IMR-90 (cell line): Measurements from ENCODE around the gene ORAI3. TPM values are rescaled to one million over a fixed set of nuclear protein-coding genes. Genes with fewer than 3 reads are reported as not detected.

Experiments
- ATAC-seq: fragments of 200-7000 bp; cut with Tn5 transposase; 2 replicates; pipeline ENCODE4 v1.9.1; 2020; ENCODE audit warnings: low read depth, mild to moderate bottlenecking, moderate library complexity
- BruUV-seq: library from RNA; stranded (reverse); fragments of 400-500 nt; replicated peaks from 2 replicates; lab custom pipeline; 2021; lab: Mats Ljungman, UMichigan
- CTCF ChIA-PET: fragments of 300-600 bp; formaldehyde crosslinking; extraction: SDS; loops from one replicate; lab custom pipeline; 2021; ENCODE audit warnings: antibody characterized with exemption; lab: Yijun Ruan, JAX
- POLR2A ChIA-PET: fragments of 300-600 bp; sonication (Branson Sonifier 250); formaldehyde crosslinking; loops from one replicate; lab custom pipeline; 2022; ENCODE audit warnings: antibody characterized with exemption; ENCODE audit not compliant: unreplicated experiment; lab: Charles Lee
- DNase-seq: peaks from one replicate; pipeline ENCODE4 v3.0.0; 2013
- H2AFZ ChIP-seq: replicated peaks from 2 replicates; pipeline ENCODE3; 2013; ENCODE audit warnings: low read length, mild to moderate bottlenecking; ENCODE audit not compliant: poor library complexity
- H2AK5ac ChIP-seq: 2 replicates; pipeline ENCODE4 v1.6.1; 2013; ENCODE audit warnings: low read depth, low read length, inconsistent platforms
- H2AK9ac ChIP-seq: replicated peaks from 2 replicates; pipeline ENCODE3; 2013; ENCODE audit warnings: mild to moderate bottlenecking, low read depth, low read length, moderate library complexity; ENCODE audit not compliant: poor library complexity
- H2BK120ac ChIP-seq: 2 replicates; pipeline ENCODE4 v1.6.1; 2013; ENCODE audit warnings: low read depth, low read length, inconsistent platforms
- H2BK15ac ChIP-seq: 3 replicates; pipeline ENCODE4 v1.6.1; 2013; ENCODE audit warnings: low read depth, low read length, inconsistent platforms
- H2BK20ac ChIP-seq: 2 replicates; pipeline ENCODE4 v1.6.1; 2013; ENCODE audit warnings: low read depth, mild to moderate bottlenecking, inconsistent platforms, low read length, moderate library complexity
- H2BK5ac ChIP-seq: 2 replicates; pipeline ENCODE4 v1.6.1; 2013; ENCODE audit warnings: mild to moderate bottlenecking, low read depth, low read length, inconsistent platforms; ENCODE audit not compliant: poor library complexity, severe bottlenecking
- H3K14ac ChIP-seq: replicated peaks from 2 replicates; pipeline ENCODE4 v1.6.1; 2013; ENCODE audit warnings: low read depth, low read length, inconsistent platforms
- H3K18ac ChIP-seq: 2 replicates; pipeline ENCODE4 v1.6.1; 2013; ENCODE audit warnings: low read depth, low read length, control low read depth
- H3K23ac ChIP-seq: 2 replicates; pipeline ENCODE4 v1.6.1; 2013; ENCODE audit warnings: low read depth, low read length, inconsistent platforms
- H3K27ac ChIP-seq: 2 replicates; pipeline ENCODE4 v1.5.1; 2013; ENCODE audit warnings: mild to moderate bottlenecking, control low read depth, low read length; ENCODE audit not compliant: insufficient read depth
- H3K27me3 ChIP-seq: 2 replicates; pipeline ENCODE4 v1.6.1; 2013; ENCODE audit warnings: low read length; ENCODE audit not compliant: control insufficient read depth, insufficient read depth
- H3K36me3 ChIP-seq: 2 replicates; pipeline ENCODE4 v1.6.1; 2013; ENCODE audit warnings: low read length, mixed read lengths; ENCODE audit not compliant: control insufficient read depth, insufficient read depth
- H3K4ac ChIP-seq: 2 replicates; pipeline ENCODE4 v1.6.1; 2013; ENCODE audit warnings: low read depth, low read length, inconsistent platforms
- H3K4me1 ChIP-seq: 2 replicates; pipeline ENCODE4 v1.6.1; 2013; ENCODE audit warnings: low read length, mixed read lengths; ENCODE audit not compliant: control insufficient read depth, insufficient read depth
- H3K4me2 ChIP-seq: 2 replicates; pipeline ENCODE4 v1.6.1; 2013; ENCODE audit warnings: low read depth, mild to moderate bottlenecking, control low read depth, low read length, moderate library complexity
- H3K4me3 ChIP-seq: 2 replicates; pipeline ENCODE4 v1.5.1; 2013; ENCODE audit warnings: low read depth, mild to moderate bottlenecking, control low read depth, low read length, moderate library complexity; ENCODE audit not compliant: insufficient read depth
- H3K56ac ChIP-seq: 2 replicates; pipeline ENCODE4 v1.6.1; 2013; ENCODE audit warnings: low read length, inconsistent platforms; ENCODE audit not compliant: insufficient read depth; ENCODE audit errors: extremely low read depth
- H3K79me1 ChIP-seq, 2 experiments: 2 replicates each; pipeline ENCODE4 v1.6.1; 2013; ENCODE audit warnings: low read length in 2 of 2, inconsistent platforms in 1 of 2, low read depth in 1 of 2
- H3K9ac ChIP-seq: 2 replicates; pipeline ENCODE4 v1.6.1; 2013; ENCODE audit warnings: low read depth, low read length, control low read depth
- H3K9me1 ChIP-seq: 2 replicates; pipeline ENCODE4 v1.6.1; 2013; ENCODE audit warnings: low read length, inconsistent platforms; ENCODE audit not compliant: insufficient read depth
- H3K9me3 ChIP-seq: 2 replicates; pipeline ENCODE4 v1.6.1; 2013; ENCODE audit warnings: low read length; ENCODE audit not compliant: control insufficient read depth, insufficient read depth
- H4K20me1 ChIP-seq: 2 replicates; pipeline ENCODE4 v1.6.1; 2013; ENCODE audit warnings: low read length, inconsistent platforms; ENCODE audit not compliant: insufficient read depth
- H4K5ac ChIP-seq: 2 replicates; pipeline ENCODE4 v1.6.1; 2013; ENCODE audit warnings: mild to moderate bottlenecking, low read depth, low read length, control low read depth
- H4K8ac ChIP-seq, 2 experiments: 2 replicates each; pipeline ENCODE4 v1.6.1; 2013; ENCODE audit warnings: low read depth in 2 of 2, low read length in 2 of 2, control low read depth in 1 of 2, inconsistent platforms in 1 of 2
- H4K91ac ChIP-seq: 2 replicates; pipeline ENCODE4 v1.6.1; 2013; ENCODE audit warnings: low read depth, low read length, inconsistent platforms; ENCODE audit not compliant: insufficient read depth
- BHLHE40 ChIP-seq: fragments of 150-350 bp; IDR thresholded peaks from 2 replicates; pipeline ENCODE4 v1.6.1; 2016; ENCODE audit warnings: mild to moderate bottlenecking, low read depth, low read length
- CEBPB ChIP-seq: IDR thresholded peaks from 2 replicates; pipeline ENCODE4 v1.6.1; 2012; ENCODE audit warnings: low read depth, low read length, improper control_type of control experiment
- CHD1 ChIP-seq: IDR thresholded peaks from 2 replicates; pipeline ENCODE4 v1.6.1; 2012; ENCODE audit warnings: low read depth, low read length, improper control_type of control experiment
- CTCF ChIP-seq: conservative IDR thresholded peaks from 2 replicates; pipeline ENCODE4 v1.5.1; 2012; ENCODE audit warnings: mild to moderate bottlenecking, low read depth, low read length, improper control_type of control experiment
- ELK1 ChIP-seq: fragments of 150-350 bp; IDR thresholded peaks from 2 replicates; pipeline ENCODE4 v1.6.1; 2016; ENCODE audit warnings: low read depth, mild to moderate bottlenecking, low read length, moderate library complexity, borderline replicate concordance
- MAFK ChIP-seq: IDR thresholded peaks from 2 replicates; pipeline ENCODE4 v1.6.1; 2012; ENCODE audit warnings: low read depth, low read length, improper control_type of control experiment
- MAZ ChIP-seq: IDR thresholded peaks from 2 replicates; pipeline ENCODE4 v1.6.1; 2012; ENCODE audit warnings: low read depth, mild to moderate bottlenecking, low read length, improper control_type of control experiment, moderate library complexity, borderline replicate concordance
- MXI1 ChIP-seq: IDR thresholded peaks from 2 replicates; pipeline ENCODE4 v1.6.1; 2012; ENCODE audit warnings: low read depth, mild to moderate bottlenecking, low read length, moderate library complexity, borderline replicate concordance
- NFE2L2 ChIP-seq: fragments of 150-350 bp; IDR thresholded peaks from 2 replicates; pipeline ENCODE4 v1.6.1; 2016; ENCODE audit warnings: low read depth, mild to moderate bottlenecking, low read length
- POLR2A ChIP-seq: IDR thresholded peaks from 2 replicates; pipeline ENCODE4 v1.6.1; 2012; ENCODE audit warnings: mild to moderate bottlenecking, low read depth, low read length
- RAD21 ChIP-seq: IDR thresholded peaks from 2 replicates; pipeline ENCODE4 v1.6.1; 2012; ENCODE audit warnings: low read length, improper control_type of control experiment
- RCOR1 ChIP-seq: IDR thresholded peaks from 2 replicates; pipeline ENCODE4 v1.6.1; 2012; ENCODE audit warnings: mild to moderate bottlenecking, low read length, improper control_type of control experiment; ENCODE audit not compliant: insufficient replicate concordance
- RFX5 ChIP-seq: IDR thresholded peaks from 2 replicates; pipeline ENCODE4 v1.8.0; 2012; ENCODE audit warnings: low read depth, mild to moderate bottlenecking, low read length, moderate library complexity
- SMC3 ChIP-seq: fragments of 150-350 bp; IDR thresholded peaks from 2 replicates; pipeline ENCODE4 v1.6.1; 2016; ENCODE audit warnings: low read depth, mild to moderate bottlenecking, antibody characterized with exemption, low read length, moderate library complexity
- USF2 ChIP-seq: fragments of 150-350 bp; IDR thresholded peaks from 2 replicates; pipeline ENCODE4 v1.6.1; 2017; ENCODE audit warnings: mild to moderate bottlenecking, antibody characterized with exemption, low read length, low read depth
- WGBS, 2 experiments: methylation state at CpG; one replicate each; pipeline versions ENCODE4 v1.1.5 to v1.1.7; 2013; ENCODE audit warnings: missing lambda C conversion rate in 2 of 2; ENCODE audit not compliant: insufficient read length in 1 of 2; ENCODE audit errors: extremely low coverage in 2 of 2; 5-methylcytosine and 5-hydroxymethylcytosine counted together
- dilution Hi-C: fragments of 300-500 bp; cut with HindIII; formaldehyde crosslinking; loops from one replicate; pipeline ENCODE4 v1.14.3; 2018; ENCODE audit warnings: low sequenced_read_pairs; ENCODE audit not compliant: unreplicated experiment
- in situ Hi-C: fragments of 300-500 bp; cut with MboI; formaldehyde crosslinking; loops from 3 replicates; pipeline ENCODE4 v1.14.3; 2019; ENCODE audit warnings: low sequenced_read_pairs, inconsistent platforms, mixed read lengths
- intact Hi-C: fragments of 100-400 bp; cut with micrococcal nuclease; formaldehyde crosslinking; loops from 2 replicates; pipeline ENCODE4 v1.10.0; 2022
- polyA plus RNA-seq, 3 experiments: library from polyadenylated mRNA; depleted of rRNA; stranded (reverse); fragments of >200 nt; gene quantifications; 2 replicates each; pipeline ENCODE4 v1.2.3, GENCODE V29; 2012; ENCODE audit warnings: low replicate concordance in 1 of 3
- total RNA-seq: library from RNA; depleted of rRNA; stranded (reverse); fragments of >200 nt; gene quantifications from 2 replicates; pipeline ENCODE4 v1.2.3, GENCODE V29; 2012

ORAI3 gene
- total and polyA plus RNA-seq, 2 of the 4 experiments (the other 2 are of a cell fraction), result 6.8 to 16.9 TPM

GRCh38 chr16:30976486-30976885, 27.6 kb downstream of the ORAI3 start:
- H4K20me1 ChIP-seq, result no peaks in the 10 kb centered on the region; the same call in none of the 2 replicates
- no peaks in the 10 kb centered on the region for H3K9me3 ChIP-seq
- peaks cover 71% of the 10 kb centered on the region for H3K36me3 ChIP-seq
- in situ Hi-C loops, result loop anchor here (25.0 kb wide), 1 partner anchor 736 kb away; a partner anchor contains a TSS
- no peak overlapping the region for H2BK120ac ChIP-seq
- H2AFZ ChIP-seq, result no peak overlapping the region
- no peak overlapping the region for H3K4me2 ChIP-seq
- DNase-seq (no peak), ATAC-seq (no peak)
- no peak overlapping the region for H3K14ac ChIP-seq
- H3K4me1 ChIP-seq, result peaks cover 2% of the 10 kb centered on the region; the same call in 1 of the 2 replicates
- H4K5ac ChIP-seq, result no peak overlapping the region
- H2AK5ac ChIP-seq, result no peak overlapping the region
- H2AK9ac ChIP-seq, result no peak overlapping the region
- H2BK15ac ChIP-seq, result no peak overlapping the region
- H3K9ac ChIP-seq, result no peak overlapping the region
- H3K79me1 ChIP-seq, result peaks cover 8 to 19% of the 10 kb centered on the region in 2 experiments; a peak in 3 of 4 replicates
- CTCF ChIA-PET, result no interaction called here
- BruUV-seq, result no TSS peak
- H3K4ac ChIP-seq, result no peak overlapping the region
- H3K56ac ChIP-seq, result no peak overlapping the region
- TF ChIP-seq MXI1 (no peak), RFX5 (no peak), RAD21 (no peak), POLR2A (no peak), USF2 (no peak), ELK1 (no peak), SMC3 (no peak), CEBPB (no peak), NFE2L2 (no peak), CTCF (no peak), MAFK (no peak), MAZ (no peak), CHD1 (no peak), RCOR1 (no peak), BHLHE40 (no peak)
- H4K91ac ChIP-seq, result no peak overlapping the region
- POLR2A ChIA-PET, result no interaction called here
- H3K4me3 ChIP-seq, result no peak overlapping the region
- no peak overlapping the region for H2BK20ac ChIP-seq
- no peaks in the 10 kb centered on the region for H3K9me1 ChIP-seq
- no peaks in the 10 kb centered on the region for H3K27me3 ChIP-seq
- intact Hi-C loops, result no loop called here
- no peak overlapping the region for H4K8ac ChIP-seq
- no peak overlapping the region for H3K23ac ChIP-seq
- WGBS, 2 experiments, result 100% methylated on average over 2 of the region's 4 CpGs; no CpG with 5 or more reads in 1 of the 2 experiments
- H3K18ac ChIP-seq, result no peak overlapping the region
- no peak overlapping the region for H3K27ac ChIP-seq
- dilution Hi-C loops, result no loop called here
- H2BK5ac ChIP-seq, result no peak overlapping the region
